HG03159 (cell line): ENCODE results near the gene ASB6.

Experiments
- ATAC-seq: cut with Tn5 transposase; IDR thresholded peaks from one replicate; pipeline ENCODE4 v1.9.1; 2021; ENCODE audit warnings: mild to moderate bottlenecking, moderate library complexity; ENCODE audit not compliant: unreplicated experiment

The ASB6 gene

GRCh38 chr9:129587487-129588262 is 54.3 kb downstream of the ASB6 start:
- no peak for ATAC-seq

DNA sequence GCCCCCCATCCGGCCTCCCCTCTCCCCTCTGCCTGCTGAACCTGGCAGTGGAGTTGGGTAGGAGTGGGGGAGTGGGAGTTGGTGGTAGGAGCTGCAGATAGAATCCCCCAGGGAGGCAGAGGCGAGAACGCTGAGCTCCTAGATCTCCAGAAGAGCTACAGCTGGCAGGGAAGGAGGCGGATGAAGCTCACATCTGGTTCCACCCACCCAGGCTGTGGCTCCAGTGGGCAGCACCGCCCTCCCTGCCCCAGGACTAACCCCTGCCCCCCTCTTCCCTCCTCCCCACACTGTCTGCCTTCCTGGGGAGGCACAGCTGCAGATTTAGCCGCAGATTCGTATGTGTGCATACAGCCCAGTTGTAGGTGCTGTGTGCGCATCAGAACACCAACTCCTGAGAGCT is 55.3 kb downstream of the ASB6 start:
- no peak for ATAC-seq

DNA sequence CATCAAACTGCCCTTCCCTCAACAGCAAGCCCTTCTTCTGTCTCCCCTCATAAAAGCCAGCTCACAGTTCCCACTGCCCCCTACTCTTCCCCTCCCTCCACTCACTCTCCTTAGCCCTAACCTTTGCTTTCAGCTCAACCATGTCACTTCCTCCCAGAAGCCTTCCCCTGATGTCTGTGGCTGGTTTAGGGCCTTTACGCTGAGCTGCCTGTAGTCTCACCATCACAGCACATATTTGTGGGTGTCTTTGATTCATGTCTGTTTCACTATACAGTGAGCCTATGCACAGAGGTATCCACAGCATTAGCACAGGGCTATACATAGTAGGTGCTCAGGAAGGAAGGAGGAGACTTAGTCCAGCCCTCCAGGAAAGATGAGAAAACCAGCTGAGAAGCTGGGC is 55.7 kb downstream of the ASB6 start:
- no peak for ATAC-seq

- no peak for ATAC-seq
Observed at GRCh38 chr9:129585352-129585751, 56.6 kb downstream of the ASB6 start.
